KOPT-K1 (cell line): ENCODE results near the gene AQP11.
"Not testable (repeated sequence)": the region's sequence is repeated elsewhere in the genome, so short reads cannot be mapped to it uniquely, and the experiment has no call there.

ENCODE experiments used
- H3K27ac ChIP-seq: fragments of 200-600 bp; sonication (generic); 2 replicates; pipeline ENCODE4 v1.5.1; 2016; ENCODE audit warnings: antibody characterized with exemption, mild to moderate bottlenecking, low read depth, low read length; ENCODE audit not compliant: poor library complexity, severe bottlenecking
- H3K36me3 ChIP-seq: fragments of 200-600 bp; sonication (generic); 2 replicates; pipeline ENCODE4 v1.5.1; 2017; ENCODE audit warnings: antibody characterized with exemption, mild to moderate bottlenecking, low read length, moderate library complexity; ENCODE audit not compliant: insufficient read depth
- H3K9me3 ChIP-seq: fragments of 200-600 bp; sonication (generic); 2 replicates; pipeline ENCODE4 v1.5.1; 2017; ENCODE audit warnings: antibody characterized with exemption, low read length, mild to moderate bottlenecking; ENCODE audit not compliant: insufficient read depth, poor library complexity, severe bottlenecking

The AQP11 gene, protein sequence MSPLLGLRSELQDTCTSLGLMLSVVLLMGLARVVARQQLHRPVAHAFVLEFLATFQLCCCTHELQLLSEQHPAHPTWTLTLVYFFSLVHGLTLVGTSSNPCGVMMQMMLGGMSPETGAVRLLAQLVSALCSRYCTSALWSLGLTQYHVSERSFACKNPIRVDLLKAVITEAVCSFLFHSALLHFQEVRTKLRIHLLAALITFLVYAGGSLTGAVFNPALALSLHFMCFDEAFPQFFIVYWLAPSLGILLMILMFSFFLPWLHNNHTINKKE

DNA sequence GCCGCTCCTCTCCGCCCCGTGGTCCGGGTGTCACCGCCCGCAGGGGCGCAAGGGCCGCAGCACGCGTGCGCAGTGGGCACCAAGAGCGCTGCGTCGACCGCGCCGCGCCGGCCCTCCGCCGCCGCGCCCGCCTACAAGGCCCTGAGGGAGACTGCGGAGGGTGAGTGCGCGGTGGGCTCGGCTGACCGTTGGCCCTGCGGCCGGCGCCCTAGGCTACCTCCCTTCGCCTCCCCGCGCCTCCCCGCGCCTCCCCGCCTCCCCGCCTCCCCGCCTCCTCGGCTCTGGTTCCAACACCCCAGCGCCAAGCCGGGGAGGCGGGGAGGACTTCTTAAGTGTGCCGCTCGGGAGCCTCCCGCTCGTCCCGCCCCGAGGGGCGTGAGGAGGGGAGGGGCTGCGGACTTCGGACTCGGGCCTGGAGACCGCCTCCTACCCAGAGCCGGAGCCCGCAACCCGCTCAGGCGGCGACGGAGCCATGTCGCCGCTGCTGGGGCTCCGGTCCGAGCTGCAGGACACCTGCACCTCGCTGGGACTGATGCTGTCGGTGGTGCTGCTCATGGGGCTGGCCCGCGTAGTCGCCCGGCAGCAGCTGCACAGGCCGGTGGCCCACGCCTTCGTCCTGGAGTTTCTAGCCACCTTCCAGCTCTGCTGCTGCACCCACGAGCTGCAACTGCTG lies at the start of gene AQP11:
AQP11 (plus strand) TSS at position 433 of the 673 bp plus-strand sequence; CDS start at position 473, 40 bp downstream.
- peaks cover 8% of the 10 kb centered on the region for H3K36me3 ChIP-seq
- H3K9me3 ChIP-seq, result peaks cover 8% of the 10 kb centered on the region
- no peak within 1 kb of the TSS for H3K27ac ChIP-seq

GRCh38 chr11:77542296-77542695 lies 47.5 kb upstream of the AQP11 start:
- Histone ChIP-seq H3K36me3 (no peaks in the 10 kb centered on the region), H3K9me3 (no peaks in the 10 kb centered on the region), H3K27ac (no peak overlapping the region)

DNA sequence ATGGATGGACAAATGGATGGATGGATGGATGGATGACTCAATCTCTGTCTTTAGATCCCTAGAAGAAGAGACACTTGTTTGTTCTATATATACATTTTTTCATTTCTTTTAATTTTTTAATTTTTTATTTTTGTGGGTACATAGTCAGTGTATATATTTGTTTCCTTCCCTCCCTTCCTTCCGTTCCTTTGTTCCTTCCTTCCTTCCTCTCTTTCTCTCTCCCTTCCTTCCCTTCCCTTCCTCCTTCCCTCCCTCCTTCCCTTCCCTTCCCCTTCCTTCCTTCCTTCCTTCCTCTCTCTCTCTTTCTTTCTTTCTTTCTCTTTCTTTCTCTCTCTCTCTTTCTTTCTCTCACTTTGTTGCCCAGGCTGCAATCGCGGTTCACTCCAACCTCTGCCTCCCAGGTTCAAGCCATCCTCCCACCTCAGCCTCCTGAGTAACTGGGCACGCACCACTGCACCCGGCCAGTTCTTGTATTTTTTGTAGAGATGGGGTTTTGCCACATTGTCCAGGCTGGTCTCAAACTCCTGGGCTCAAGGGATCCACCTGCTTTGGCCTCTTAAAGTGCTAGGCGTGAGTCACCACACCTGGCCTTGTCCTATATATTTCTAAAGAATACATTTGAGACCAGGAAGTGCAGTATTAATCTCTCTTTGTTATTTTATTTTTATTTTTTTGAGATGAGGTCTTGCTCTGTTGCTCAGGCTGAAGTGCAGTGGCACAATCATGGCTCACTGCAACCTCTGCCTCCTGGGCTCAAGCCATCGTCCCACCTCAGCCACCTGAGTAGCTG lies 42.5 kb upstream of the AQP11 start:
- Histone ChIP-seq H3K9me3 (no peaks in the 10 kb centered on the region), H3K36me3 (no peaks in the 10 kb centered on the region), H3K27ac (no peak overlapping the region)

DNA sequence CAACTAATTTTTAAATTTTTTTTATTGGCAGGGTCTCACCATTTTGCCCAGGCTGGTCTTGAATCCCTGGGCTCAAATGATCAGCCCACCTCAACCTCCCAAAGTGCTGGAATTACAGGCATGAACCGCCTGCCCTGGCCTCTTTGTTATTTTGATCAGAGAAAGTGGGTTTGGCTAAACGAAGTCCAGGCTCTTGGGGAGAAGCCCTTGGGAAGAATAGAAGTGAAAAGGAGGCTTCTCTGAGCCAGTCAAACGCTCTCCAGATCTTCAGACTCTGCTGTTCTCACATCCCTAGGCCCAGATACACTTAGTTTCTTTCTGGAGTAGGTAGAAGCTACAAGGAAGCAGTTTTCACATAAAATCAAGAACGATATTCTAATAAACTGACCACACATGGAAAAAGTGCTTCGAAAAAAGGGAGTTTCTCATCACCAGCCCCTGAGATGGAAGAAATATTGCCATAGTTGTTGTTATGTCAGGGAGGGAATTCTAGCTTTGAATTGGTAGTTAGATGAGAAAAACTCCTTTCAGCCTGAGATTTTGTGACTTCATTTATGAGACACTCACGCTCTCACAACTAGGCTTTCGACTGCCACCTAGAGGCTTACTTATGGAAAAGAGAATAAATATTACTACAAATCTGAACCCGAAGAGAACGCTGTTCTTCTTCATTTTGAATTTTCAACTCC lies 41.7 kb upstream of the AQP11 start:
- H3K9me3 ChIP-seq, result no peaks in the 10 kb centered on the region
- H3K36me3 ChIP-seq, result no peaks in the 10 kb centered on the region
- no peak overlapping the region for H3K27ac ChIP-seq

- no peaks in the 10 kb centered on the region for H3K36me3 ChIP-seq
- no peak overlapping the region for H3K27ac ChIP-seq
- H3K9me3 ChIP-seq, result no peaks in the 10 kb centered on the region
These were observed 41.0 kb upstream of the AQP11 start for GRCh38 chr11:77548552-77549445.

GRCh38 chr11:77551426-77551825 lies 38.3 kb upstream of the AQP11 start:
- H3K27ac ChIP-seq, H3K36me3 ChIP-seq, H3K9me3 ChIP-seq: not testable (repeated sequence)

- H3K27ac ChIP-seq, result no peak overlapping the region
- no peaks in the 10 kb centered on the region for H3K9me3 ChIP-seq
- H3K36me3 ChIP-seq, result no peaks in the 10 kb centered on the region
These were observed 32.2 kb upstream of the AQP11 start for GRCh38 chr11:77557553-77557952.

DNA sequence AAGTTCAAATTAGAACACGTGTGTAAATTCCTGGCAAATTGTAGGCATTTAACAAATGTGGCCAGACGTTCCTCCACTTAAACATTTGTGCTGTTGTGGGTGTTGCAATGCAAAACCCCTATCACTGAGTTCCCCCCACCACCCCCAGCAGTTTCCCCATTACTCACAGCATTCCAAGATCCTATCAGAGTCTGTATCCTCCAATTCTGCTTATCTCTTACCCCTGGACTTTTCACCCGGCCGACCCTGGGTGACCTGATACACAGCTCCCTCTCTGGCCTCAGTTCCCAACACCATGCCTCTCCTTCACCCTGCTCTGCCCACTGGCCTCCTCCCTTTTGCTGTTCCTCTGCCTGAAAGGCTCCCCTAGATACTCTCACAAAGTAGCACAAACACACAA lies 31.4 kb upstream of the AQP11 start:
- Histone ChIP-seq H3K9me3 (no peaks in the 10 kb centered on the region), H3K27ac (no peak overlapping the region), H3K36me3 (no peaks in the 10 kb centered on the region)

- no peaks in the 10 kb centered on the region for H3K9me3 ChIP-seq
- no peak overlapping the region for H3K27ac ChIP-seq
- H3K36me3 ChIP-seq, result no peaks in the 10 kb centered on the region
These were observed 29.9 kb upstream of the AQP11 start for GRCh38 chr11:77559686-77560401.

DNA sequence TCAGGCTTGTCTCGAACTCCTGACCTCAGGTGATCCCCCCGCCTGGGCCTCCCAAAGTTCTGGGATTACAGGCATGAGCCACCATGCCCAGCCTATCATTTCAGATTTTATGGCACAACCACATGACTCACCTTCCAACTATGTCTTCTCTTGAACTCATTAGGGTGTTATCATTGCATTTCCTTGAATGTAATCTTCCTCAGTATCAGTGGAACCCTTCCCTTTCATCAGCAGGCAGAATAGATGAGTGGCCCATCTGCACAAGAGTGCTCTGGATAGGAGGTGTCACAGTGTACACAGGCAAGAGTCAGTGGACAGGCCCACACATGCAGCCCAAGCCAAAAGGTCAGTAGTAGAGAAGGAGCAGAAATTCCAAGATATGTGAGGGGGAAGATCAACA lies 29.1 kb upstream of the AQP11 start:
- no peaks in the 10 kb centered on the region for H3K36me3 ChIP-seq
- H3K9me3 ChIP-seq, result no peaks in the 10 kb centered on the region
- no peak overlapping the region for H3K27ac ChIP-seq

DNA sequence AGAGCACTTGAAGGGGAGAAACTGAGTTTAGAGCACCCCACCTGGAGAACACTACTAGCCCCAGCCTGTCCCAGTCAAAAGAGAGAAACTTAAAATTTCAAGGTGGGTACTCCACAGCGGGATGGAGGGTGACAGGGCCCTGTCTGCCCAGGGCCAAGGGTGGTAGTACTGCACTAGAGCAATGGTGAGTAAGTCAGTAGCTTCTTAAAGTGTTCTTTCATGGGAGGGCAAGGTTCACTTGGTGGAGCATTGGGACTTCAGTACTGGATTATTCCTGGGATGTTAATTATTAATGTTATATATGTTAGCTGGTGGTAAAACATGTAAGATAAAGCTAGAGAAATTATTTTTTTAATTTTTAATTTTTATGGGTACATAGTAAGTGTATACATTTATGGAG lies 28.5 kb upstream of the AQP11 start:
- Histone ChIP-seq H3K9me3 (no peaks in the 10 kb centered on the region), H3K36me3 (no peaks in the 10 kb centered on the region), H3K27ac (no peak overlapping the region)

DNA sequence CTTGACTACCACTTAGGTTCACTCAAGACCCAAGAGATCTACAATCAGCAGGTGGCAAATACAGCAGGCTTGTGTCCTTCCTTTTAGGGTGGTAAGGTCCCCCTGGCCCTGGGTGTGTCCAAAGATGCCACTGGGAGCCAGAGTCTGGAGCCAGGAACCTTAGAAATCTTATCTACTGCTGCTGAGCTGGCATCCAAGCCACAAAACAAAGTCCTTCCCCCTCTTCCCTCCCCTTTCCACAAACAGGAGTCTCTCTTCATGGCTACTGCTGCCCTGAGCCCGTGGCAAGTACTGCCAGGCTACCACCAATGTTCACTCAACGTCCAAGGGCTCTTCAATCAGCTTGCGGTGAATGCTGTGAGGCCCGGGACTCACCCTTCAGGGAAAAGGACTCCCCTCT lies 21.4 kb upstream of the AQP11 start:
- Histone ChIP-seq H3K27ac (no peak overlapping the region), H3K36me3 (no peaks in the 10 kb centered on the region), H3K9me3 (no peaks in the 10 kb centered on the region)

DNA sequence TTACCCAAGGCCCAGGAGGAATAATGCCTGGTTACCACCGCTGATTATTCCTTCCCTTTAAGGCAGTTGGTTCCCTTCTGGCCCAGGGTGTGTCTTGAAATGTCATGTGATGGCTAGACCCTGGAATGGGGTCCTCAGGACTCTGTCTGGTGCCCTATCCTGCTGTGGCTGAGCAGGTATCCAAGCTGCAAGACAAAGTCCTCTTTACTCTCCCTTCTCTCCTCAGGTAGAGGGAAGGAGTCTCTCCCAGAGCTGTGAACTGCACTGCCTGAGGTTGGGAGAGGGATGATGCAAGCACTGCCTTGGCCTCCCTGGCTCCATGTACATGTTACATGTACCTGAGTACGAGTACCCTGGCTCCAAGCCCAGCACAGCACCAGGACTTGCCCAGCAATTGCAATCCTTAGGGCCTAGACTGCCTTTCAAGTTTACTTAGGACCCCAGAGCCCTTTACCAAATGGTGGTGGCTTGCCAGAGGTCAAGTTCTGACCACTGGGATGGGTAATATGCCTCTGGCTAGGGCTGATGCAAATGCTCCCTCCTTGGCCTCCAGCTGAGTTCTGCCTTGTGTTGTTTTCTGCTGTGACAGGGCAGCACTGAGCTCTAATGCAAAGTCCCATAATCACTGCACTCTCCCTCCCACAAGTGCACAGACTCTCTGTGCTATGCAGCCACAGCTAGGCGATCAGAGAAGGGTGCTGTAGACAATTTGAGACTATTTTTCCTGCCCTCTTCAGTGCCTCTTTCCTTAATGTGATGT lies 20.7 kb upstream of the AQP11 start:
- Histone ChIP-seq H3K27ac (no peak overlapping the region), H3K9me3 (no peaks in the 10 kb centered on the region), H3K36me3 (no peaks in the 10 kb centered on the region)
